ENCODE results near the gene OR4F6.

The OR4F6 gene

GRCh38 chr15:101804941-101805340 is 1.6 kb downstream of the OR4F6 start:
- no peak for DNase-seq (ENCODE audit: low spot score)

- DNase-seq (ENCODE audit: low spot score) = no peak
Observed at GRCh38 chr15:101805605-101806345, 2.5 kb downstream of the OR4F6 start.

- DNase-seq (ENCODE audit: low spot score) = no peak
Observed at GRCh38 chr15:101807345-101807945, 4.1 kb downstream of the OR4F6 start.

- no peak for DNase-seq (ENCODE audit: low spot score)
Observed at GRCh38 chr15:101808201-101808600, 4.9 kb downstream of the OR4F6 start.

GRCh38 chr15:101810456-101810855 is 7.1 kb downstream of the OR4F6 start:
- no peak for DNase-seq (ENCODE audit: low spot score)

GRCh38 chr15:101810876-101811275 is 7.6 kb downstream of the OR4F6 start:
- DNase-seq (ENCODE audit: low spot score) = no peak

- no peak for DNase-seq (ENCODE audit: low spot score)
Observed at GRCh38 chr15:101811902-101812301, 8.6 kb downstream of the OR4F6 start, which contains the start of gene OR4F15. Gene OR4F15 (plus strand): TSS chr15:101812202. CDS start chr15:101818187, 5,985 bp downstream.

GRCh38 chr15:101813803-101814534 is 10.7 kb downstream of the OR4F6 start:
- no peak for DNase-seq (ENCODE audit: low spot score)

GRCh38 chr15:101820781-101821180 is 17.5 kb downstream of the OR4F6 start:
- DNase-seq (ENCODE audit: low spot score) = no peak

GRCh38 chr15:101827257-101827656 is 23.9 kb downstream of the OR4F6 start:
- no peak for DNase-seq (ENCODE audit: low spot score)

GRCh38 chr15:101828774-101829173 is 25.5 kb downstream of the OR4F6 start:
- no peak for DNase-seq (ENCODE audit: low spot score)

GRCh38 chr15:101841656-101842055 is 38.3 kb downstream of the OR4F6 start:
- no peak for DNase-seq (ENCODE audit: low spot score)

- DNase-seq (ENCODE audit: low spot score) = no peak
Observed at GRCh38 chr15:101844916-101845315, 41.6 kb downstream of the OR4F6 start.

GRCh38 chr15:101852356-101852755 is 49.0 kb downstream of the OR4F6 start:
- DNase-seq (ENCODE audit: low spot score) = no peak
